ENCODE measurements around the gene OR4D10. TPM values are rescaled to one million over a fixed set of nuclear protein-coding genes. Genes with fewer than 3 reads are reported as not detected.
A peak's percentile ranks its signal among the peaks of the same experiment; 100 is the strongest.
"Not testable (repeated sequence)": the region's sequence is repeated elsewhere in the genome, so short reads cannot be mapped to it uniquely, and the experiment has no call there.

OR4D10 gene
- total and polyA plus RNA-seq, 2 experiments from 2014 or later, result not detected

GRCh38 chr11:59511675-59512074 lies 38.6 kb downstream of the OR4D10 start:
- Histone ChIP-seq H3K9me3 (ENCODE audit: low read depth) (no peaks in the 10 kb centered on the region), H3K4me2 (ENCODE audit: unreplicated experiment) (no peak overlapping the region), H3K9ac (no peak overlapping the region), H3K36me3 (ENCODE audit: low read depth) (no peaks in the 10 kb centered on the region), H3K79me2 (ENCODE audit: insufficient read depth) (no peaks in the 10 kb centered on the region), H3F3A (ENCODE audit: insufficient read depth) (no peaks in the 10 kb centered on the region), H3K27ac (no peak overlapping the region), H4K20me1 (ENCODE audit: insufficient read depth) (no peaks in the 10 kb centered on the region), H2AFZ (no peak overlapping the region), H3K27me3 (replicated peaks; ENCODE audit: insufficient read depth) (peaks cover 10% of the 10 kb centered on the region; the same call in 1 of the 2 replicates), H3K9me2 (ENCODE audit: insufficient read depth) (no peaks in the 10 kb centered on the region), H3K4me1 (ENCODE audit: insufficient read depth) (no peaks in the 10 kb centered on the region), H3K4me3 (no peak overlapping the region)
- in situ Hi-C loops (cut with MboI), result no loop called here
- WGBS, 2 experiments (ENCODE audit: low coverage in 1 of 2, low lambda C conversion rate in 2 of 2, missing lambda C conversion rate in 2 of 2), result 19 to 35% methylated on average over 1 of the region's 1 CpG
- DNase-seq, result no peak
- TF ChIP-seq EZH2 (IDR thresholded peaks at IDR 0.05; ENCODE audit: insufficient read depth, poor library complexity, severe bottlenecking) (no peak), EZH2phosphoT487 (IDR thresholded peaks at IDR 0.05; ENCODE audit: insufficient read depth, low read depth) (no peak)

GRCh38 chr11:59520139-59520538 lies 47.0 kb downstream of the OR4D10 start:
- H3F3A ChIP-seq (ENCODE audit: insufficient read depth); DNase-seq; H3K9ac ChIP-seq; H3K27ac ChIP-seq; H3K36me3 ChIP-seq (ENCODE audit: low read depth); in situ Hi-C loops (cut with MboI); H3K4me1 ChIP-seq (ENCODE audit: insufficient read depth); H3K4me2 ChIP-seq (ENCODE audit: unreplicated experiment); H2AFZ ChIP-seq; H4K20me1 ChIP-seq (ENCODE audit: insufficient read depth); H3K79me2 ChIP-seq (ENCODE audit: insufficient read depth); H3K4me3 ChIP-seq; H3K9me3 ChIP-seq (ENCODE audit: low read depth); H3K9me2 ChIP-seq (ENCODE audit: insufficient read depth): not testable (repeated sequence)
- 41 to 50% methylated on average over 1 to 2 of the region's 2 CpGs for WGBS, 2 experiments (ENCODE audit: low coverage in 1 of 2, low lambda C conversion rate in 2 of 2, missing lambda C conversion rate in 2 of 2)
- H3K27me3 ChIP-seq (replicated peaks; ENCODE audit: insufficient read depth), result 0 out of 2 replicates have a peak, but pooled peaks cover 13% of the 10 kb centered on the region

DNA sequence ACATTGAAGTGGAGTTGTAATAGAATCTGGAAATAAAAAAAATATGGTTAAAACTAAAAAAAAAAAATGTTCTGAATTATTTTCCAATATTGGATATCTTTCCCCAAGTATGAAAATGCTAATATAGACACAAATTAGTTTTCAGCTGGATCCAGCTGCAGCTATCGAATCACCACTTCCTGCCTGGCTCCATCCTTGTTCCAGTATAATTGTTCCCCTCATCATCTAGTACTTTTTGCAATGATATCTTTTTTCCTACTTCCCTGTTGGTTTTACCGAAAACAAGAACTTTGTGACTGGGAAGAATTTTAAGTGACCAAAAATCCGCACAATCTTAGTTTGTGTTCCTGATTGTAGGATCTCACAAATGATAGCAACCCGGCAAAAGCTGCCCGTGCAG lies 47.6 kb downstream of the OR4D10 start:
- Histone ChIP-seq H3K27ac (no peak overlapping the region), H3K9me3 (ENCODE audit: low read depth) (no peaks in the 10 kb centered on the region)
- in situ Hi-C loops (cut with MboI), result no loop called here

DNA sequence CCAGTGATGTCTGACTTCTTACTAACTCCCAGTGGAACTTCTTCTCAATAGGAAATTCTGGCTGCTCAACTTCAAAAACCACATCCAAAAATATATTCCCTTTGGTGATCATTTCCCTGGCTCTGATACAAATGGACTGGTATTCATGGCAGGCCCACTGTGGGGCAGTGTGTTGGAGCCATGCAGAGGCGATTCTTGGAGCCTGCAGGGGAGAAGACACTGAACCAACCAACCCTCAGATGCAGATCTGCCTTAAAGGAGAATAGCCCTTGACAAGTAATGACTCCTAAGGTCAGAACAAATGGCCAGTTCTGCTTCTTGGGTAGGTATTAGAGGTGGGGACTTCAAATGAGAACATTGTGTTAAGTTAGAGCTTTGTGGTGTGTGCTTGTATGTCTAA lies 50.4 kb downstream of the OR4D10 start:
- in situ Hi-C loops (cut with MboI), result no loop called here
- H3K4me1 ChIP-seq (ENCODE audit: insufficient read depth), result no peaks in the 10 kb centered on the region

More for the DNA sequence above, 47.6 kb downstream of the OR4D10 start:
- Histone ChIP-seq H2AFZ (no peak overlapping the region), H3K36me3 (ENCODE audit: low read depth) (no peaks in the 10 kb centered on the region), H3K4me1 (ENCODE audit: insufficient read depth) (no peaks in the 10 kb centered on the region), H3F3A (ENCODE audit: insufficient read depth) (no peaks in the 10 kb centered on the region), H3K9ac (no peak overlapping the region), H4K20me1 (ENCODE audit: insufficient read depth) (no peaks in the 10 kb centered on the region), H3K9me2 (ENCODE audit: insufficient read depth) (no peaks in the 10 kb centered on the region), H3K4me2 (ENCODE audit: unreplicated experiment) (no peak overlapping the region), H3K4me3 (no peak overlapping the region), H3K27me3 (replicated peaks; ENCODE audit: insufficient read depth) (peaks cover 16% of the 10 kb centered on the region; the same call in 1 of the 2 replicates), H3K79me2 (ENCODE audit: insufficient read depth) (no peaks in the 10 kb centered on the region)
- WGBS, 2 experiments (ENCODE audit: low coverage in 1 of 2, low lambda C conversion rate in 2 of 2, missing lambda C conversion rate in 2 of 2), result 72 to 80% methylated on average over 5 of the region's 5 CpGs
- no peak for DNase-seq
- TF ChIP-seq EZH2phosphoT487 (IDR thresholded peaks at IDR 0.05; ENCODE audit: insufficient read depth, low read depth), result no peak
- TF ChIP-seq EZH2 (IDR thresholded peaks at IDR 0.05; ENCODE audit: insufficient read depth, poor library complexity, severe bottlenecking), result no peak

DNA sequence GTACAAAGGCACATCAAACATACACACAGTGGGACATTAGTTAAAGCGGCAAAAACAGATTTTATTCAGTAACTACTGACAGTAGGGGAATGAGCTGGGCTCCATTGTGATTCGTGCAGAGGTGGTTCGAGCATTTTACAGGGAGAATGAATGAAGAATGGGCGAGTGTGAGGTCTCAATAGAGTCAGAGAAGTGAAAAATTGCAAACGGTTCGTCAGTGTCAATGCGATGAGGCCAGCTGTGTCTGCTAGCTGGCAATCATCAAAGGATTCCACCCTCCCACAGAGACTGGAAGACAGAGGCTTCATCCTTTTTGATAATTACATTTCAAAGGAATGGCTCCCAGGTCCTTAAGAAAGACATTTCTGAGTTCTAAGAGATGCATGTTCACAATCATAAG lies 55.6 kb downstream of the OR4D10 start:
- Histone ChIP-seq H3K27me3 (replicated peaks; ENCODE audit: insufficient read depth) (peaks cover 12% of the 10 kb centered on the region), H3K4me3 (no peak overlapping the region), H3K4me2 (ENCODE audit: unreplicated experiment) (no peak overlapping the region), H3K27ac (no peak overlapping the region), H3K36me3 (ENCODE audit: low read depth) (no peaks in the 10 kb centered on the region), H3K9me3 (ENCODE audit: low read depth) (no peaks in the 10 kb centered on the region), H3K4me1 (ENCODE audit: insufficient read depth) (no peaks in the 10 kb centered on the region), H4K20me1 (ENCODE audit: insufficient read depth) (no peaks in the 10 kb centered on the region), H3K9me2 (ENCODE audit: insufficient read depth) (no peaks in the 10 kb centered on the region), H2AFZ (no peak overlapping the region), H3K9ac (no peak overlapping the region), H3F3A (ENCODE audit: insufficient read depth) (no peaks in the 10 kb centered on the region), H3K79me2 (ENCODE audit: insufficient read depth) (no peaks in the 10 kb centered on the region)
- TF ChIP-seq EZH2 (IDR thresholded peaks at IDR 0.05; ENCODE audit: insufficient read depth, poor library complexity, severe bottlenecking) (no peak), EZH2phosphoT487 (IDR thresholded peaks at IDR 0.05; ENCODE audit: insufficient read depth, low read depth) (no peak)
- WGBS, 2 experiments (ENCODE audit: low coverage in 1 of 2, low lambda C conversion rate in 2 of 2, missing lambda C conversion rate in 2 of 2), result 19 to 22% methylated on average over 7 of the region's 7 CpGs
- in situ Hi-C loops (cut with MboI), result no loop called here
- DNase-seq, result no peak

More for the DNA sequence above, 50.4 kb downstream of the OR4D10 start:
- DNase-seq, result peak; percentile 1
- no peaks in the 10 kb centered on the region for H3K36me3 ChIP-seq (ENCODE audit: low read depth)
- TF ChIP-seq EZH2 (IDR thresholded peaks at IDR 0.05; ENCODE audit: insufficient read depth, poor library complexity, severe bottlenecking) (no peak), EZH2phosphoT487 (IDR thresholded peaks at IDR 0.05; ENCODE audit: insufficient read depth, low read depth) (no peak)
- WGBS, 2 experiments (ENCODE audit: low coverage in 1 of 2, low lambda C conversion rate in 2 of 2, missing lambda C conversion rate in 2 of 2), result 0% methylated on average over 1 of the region's 1 CpG
- no peaks in the 10 kb centered on the region for H3F3A ChIP-seq (ENCODE audit: insufficient read depth)
- no peaks in the 10 kb centered on the region for H3K9me2 ChIP-seq (ENCODE audit: insufficient read depth)
- H3K27me3 ChIP-seq (replicated peaks; ENCODE audit: insufficient read depth), result peaks cover 16% of the 10 kb centered on the region
- no peaks in the 10 kb centered on the region for H3K9me3 ChIP-seq (ENCODE audit: low read depth)
- no peaks in the 10 kb centered on the region for H3K79me2 ChIP-seq (ENCODE audit: insufficient read depth)
- no peak overlapping the region for H3K4me2 ChIP-seq (ENCODE audit: unreplicated experiment)
- H2AFZ ChIP-seq, result no peak overlapping the region
- H4K20me1 ChIP-seq (ENCODE audit: insufficient read depth), result no peaks in the 10 kb centered on the region
- no peak overlapping the region for H3K4me3 ChIP-seq
- H3K9ac ChIP-seq, result no peak overlapping the region
- H3K27ac ChIP-seq, result no peak overlapping the region

Other genes starting within 250 kb of the OR4D10 start
- not detected in 2 replicates for gene OR5AN1, start 114.4 kb upstream of the OR4D10 start, total RNA-seq (2014; rRNA removed; shearing (Covaris generic))
- gene OR5AN1, start 114.4 kb upstream of the OR4D10 start, polyA plus RNA-seq (2016; fragmentation: Nextera tagmentation; extraction: Ambion mirVana), result not detected in 2 replicates
- not detected in 2 replicates for gene OR5A2, start 46.9 kb upstream of the OR4D10 start, total RNA-seq (2014; rRNA removed; shearing (Covaris generic))
- gene OR5A2, start 46.9 kb upstream of the OR4D10 start, polyA plus RNA-seq (2016; fragmentation: Nextera tagmentation; extraction: Ambion mirVana), result not detected in 2 replicates
- not detected in 2 replicates for gene OR5A1, start 36.8 kb upstream of the OR4D10 start, total RNA-seq (2014; rRNA removed; shearing (Covaris generic))
- not detected in 2 replicates for gene OR5A1, start 36.8 kb upstream of the OR4D10 start, polyA plus RNA-seq (2016; fragmentation: Nextera tagmentation; extraction: Ambion mirVana)
- not detected in 2 replicates for gene OR4D6, start 16.4 kb upstream of the OR4D10 start, total RNA-seq (2014; rRNA removed; shearing (Covaris generic))
- gene OR4D6, start 16.4 kb upstream of the OR4D10 start, polyA plus RNA-seq (2016; fragmentation: Nextera tagmentation; extraction: Ambion mirVana), result not detected in 2 replicates
- not detected in 2 replicates for gene OR4D11, start 30.3 kb downstream of the OR4D10 start, total RNA-seq (2014; rRNA removed; shearing (Covaris generic))
- not detected in 2 replicates for gene OR4D11, start 30.3 kb downstream of the OR4D10 start, polyA plus RNA-seq (2016; fragmentation: Nextera tagmentation; extraction: Ambion mirVana)
- not detected in 2 replicates for gene OR4D9, start 38.2 kb downstream of the OR4D10 start, total RNA-seq (2014; rRNA removed; shearing (Covaris generic))
- not detected in 2 replicates for gene OR4D9, start 38.2 kb downstream of the OR4D10 start, polyA plus RNA-seq (2016; fragmentation: Nextera tagmentation; extraction: Ambion mirVana)
- 17.2 and 26.4 TPM in 2 replicates for gene OSBP, start 142.5 kb downstream of the OR4D10 start, total RNA-seq (2014; rRNA removed; shearing (Covaris generic))
- 10.7 and 12.8 TPM in 2 replicates for gene OSBP, start 142.5 kb downstream of the OR4D10 start, polyA plus RNA-seq (2016; fragmentation: Nextera tagmentation; extraction: Ambion mirVana)
- 9.6 and 12.5 TPM in 2 replicates for gene PATL1, start 195.7 kb downstream of the OR4D10 start, total RNA-seq (2014; rRNA removed; shearing (Covaris generic))
- 8.5 and 10.7 TPM in 2 replicates for gene PATL1, start 195.7 kb downstream of the OR4D10 start, polyA plus RNA-seq (2016; fragmentation: Nextera tagmentation; extraction: Ambion mirVana)
- not detected in 2 replicates for gene OR10V1, start 240.5 kb downstream of the OR4D10 start, total RNA-seq (2014; rRNA removed; shearing (Covaris generic))
- not detected in 2 replicates for gene OR10V1, start 240.5 kb downstream of the OR4D10 start, polyA plus RNA-seq (2016; fragmentation: Nextera tagmentation; extraction: Ambion mirVana)

Data from GM23248 (cell line).